H9 (cell line): ENCODE data around the gene IQSEC1. TPM values are rescaled to one million over a fixed set of nuclear protein-coding genes. Genes with fewer than 3 reads are reported as not detected.

Experiments used
- DNase-seq: peaks from one replicate; pipeline ENCODE4 v3.0.0-alpha.2; 2017
- H2AFZ ChIP-seq: one replicate; pipeline ENCODE4 v1.6.1; 2013; ENCODE audit warnings: mild to moderate bottlenecking, low read length, control low read depth, moderate library complexity
- H2AK5ac ChIP-seq: 2 replicates; pipeline ENCODE4 v1.6.1; 2013; ENCODE audit warnings: low read length, control low read depth, mixed read lengths; ENCODE audit not compliant: insufficient read length
- H2BK120ac ChIP-seq: one replicate; pipeline ENCODE4 v1.6.1; 2013; ENCODE audit warnings: low read depth, mild to moderate bottlenecking, low read length, control low read depth, inconsistent platforms; ENCODE audit not compliant: poor library complexity, severe bottlenecking
- H2BK12ac ChIP-seq: 2 replicates; pipeline ENCODE4 v1.6.1; 2013; ENCODE audit warnings: low read length, control low read depth, mixed read lengths, low read depth; ENCODE audit not compliant: insufficient read length
- H2BK15ac ChIP-seq: 2 replicates; pipeline ENCODE4 v1.6.1; 2013; ENCODE audit warnings: low read depth, low read length, control low read depth
- H2BK20ac ChIP-seq: one replicate; pipeline ENCODE4 v1.6.1; 2013; ENCODE audit warnings: low read depth, mild to moderate bottlenecking, low read length, control low read depth, inconsistent platforms; ENCODE audit not compliant: poor library complexity, severe bottlenecking
- H2BK5ac ChIP-seq: 2 replicates; pipeline ENCODE4 v1.6.1; 2013; ENCODE audit warnings: low read length, control low read depth, mixed read lengths; ENCODE audit not compliant: insufficient read length
- H3K14ac ChIP-seq: 2 replicates; pipeline ENCODE4 v1.6.1; 2013; ENCODE audit warnings: low read length, control low read depth; ENCODE audit not compliant: insufficient read depth
- H3K18ac ChIP-seq: 2 replicates; pipeline ENCODE4 v1.6.1; 2013; ENCODE audit warnings: low read depth, mild to moderate bottlenecking, mixed read lengths, low read length, control low read depth; ENCODE audit not compliant: insufficient read length
- H3K23ac ChIP-seq: 2 replicates; pipeline ENCODE4 v1.6.1; 2013; ENCODE audit warnings: low read length, control low read depth, mixed read lengths, low read depth; ENCODE audit not compliant: insufficient read length
- H3K23me2 ChIP-seq: 2 replicates; pipeline ENCODE4 v1.6.1; 2013; ENCODE audit warnings: low read depth, mild to moderate bottlenecking, mixed read lengths, low read length, control low read depth; ENCODE audit not compliant: insufficient read length, poor library complexity, severe bottlenecking
- H3K27ac ChIP-seq: 2 replicates; pipeline ENCODE4 v1.5.1; 2013; ENCODE audit warnings: low read length, control low read depth, mixed read lengths, low read depth; ENCODE audit not compliant: insufficient read length
- H3K27me3 ChIP-seq: 2 replicates; pipeline ENCODE4 v1.6.1; 2013; ENCODE audit warnings: low read length, control low read depth, inconsistent platforms; ENCODE audit not compliant: insufficient read depth
- H3K4ac ChIP-seq: 2 replicates; pipeline ENCODE4 v1.6.1; 2013; ENCODE audit warnings: low read depth, mild to moderate bottlenecking, control low read depth, inconsistent platforms, low read length, moderate library complexity
- H3K4me1 ChIP-seq: 2 replicates; pipeline ENCODE4 v1.6.1; 2013; ENCODE audit warnings: low read length, control low read depth, inconsistent platforms; ENCODE audit not compliant: insufficient read depth
- H3K4me2 ChIP-seq: 2 replicates; pipeline ENCODE4 v1.6.1; 2013; ENCODE audit warnings: low read length, control low read depth, mixed read lengths; ENCODE audit not compliant: insufficient read length, insufficient read depth
- H3K56ac ChIP-seq: 2 replicates; pipeline ENCODE4 v1.6.1; 2013; ENCODE audit warnings: low read depth, mild to moderate bottlenecking, mixed read lengths, low read length, control low read depth; ENCODE audit not compliant: insufficient read length
- H3K79me1 ChIP-seq: 2 replicates; pipeline ENCODE4 v1.6.1; 2013; ENCODE audit warnings: low read depth, mild to moderate bottlenecking, moderate library complexity, low read length, control low read depth, inconsistent platforms; ENCODE audit not compliant: insufficient read depth, poor library complexity, severe bottlenecking
- H3K79me2 ChIP-seq: 2 replicates; pipeline ENCODE4 v1.6.1; 2013; ENCODE audit warnings: low read length, control low read depth, inconsistent platforms; ENCODE audit not compliant: insufficient read depth
- H3K9ac ChIP-seq: 2 replicates; pipeline ENCODE4 v1.6.1; 2013; ENCODE audit warnings: low read length, control low read depth, mixed read lengths; ENCODE audit not compliant: insufficient read length; ENCODE audit errors: extremely low read depth
- H3K9me3 ChIP-seq: one replicate; pipeline ENCODE4 v1.6.1; 2013; ENCODE audit warnings: low read depth, low read length, inconsistent platforms; ENCODE audit not compliant: control insufficient read depth
- H3T11ph ChIP-seq: one replicate; pipeline ENCODE4 v1.6.1; 2013; ENCODE audit warnings: mild to moderate bottlenecking, low read length, control low read depth, inconsistent platforms
- H4K20me1 ChIP-seq: one replicate; pipeline ENCODE4 v1.6.1; 2013; ENCODE audit not compliant: control insufficient read depth, insufficient read length, insufficient read depth
- H4K5ac ChIP-seq: 2 replicates; pipeline ENCODE4 v1.6.1; 2013; ENCODE audit warnings: low read depth, mild to moderate bottlenecking, mixed read lengths, low read length, control low read depth; ENCODE audit not compliant: insufficient read length
- H4K8ac ChIP-seq: replicated peaks from 2 replicates; pipeline ENCODE4 v1.6.1; 2013; ENCODE audit warnings: low read length, control low read depth, mixed read lengths, low read depth; ENCODE audit not compliant: insufficient read length
- H4K91ac ChIP-seq: 2 replicates; pipeline ENCODE4 v1.6.1; 2013; ENCODE audit warnings: low read depth, mild to moderate bottlenecking, moderate library complexity, mixed read lengths, low read length, control low read depth; ENCODE audit not compliant: insufficient read length
- H3K27ac Mint-ChIP-seq, 3 experiments: 2 replicates in 2 of 3; 3 replicates in 1 of 3; pipeline ENCODE4 v1.8.0; 2020 to 2021; ENCODE audit warnings: mixed read lengths in 3 of 3, mild to moderate bottlenecking in 1 of 3, moderate library complexity in 1 of 3
- H3K27me3 Mint-ChIP-seq: 2 replicates; pipeline ENCODE4 v1.8.0; 2021; ENCODE audit warnings: low read depth, mild to moderate bottlenecking, moderate library complexity, mixed read lengths
- H3K36me3 Mint-ChIP-seq, 3 experiments: 2 replicates in 2 of 3; 3 replicates in 1 of 3; pipeline ENCODE4 v1.8.0; 2020 to 2021; ENCODE audit warnings: low read depth in 3 of 3, mixed read lengths in 3 of 3; ENCODE audit not compliant: insufficient read depth in 1 of 3
- H3K4me1 Mint-ChIP-seq, 2 experiments: 2 replicates each; pipeline ENCODE4 v1.8.0; 2020; ENCODE audit warnings: mixed read lengths in 2 of 2
- H3K4me3 Mint-ChIP-seq, 2 experiments: 2 replicates in 1 of 2; 3 replicates in 1 of 2; pipeline ENCODE4 v1.8.0; 2020 to 2021; ENCODE audit warnings: mild to moderate bottlenecking in 2 of 2, mixed read lengths in 2 of 2, moderate library complexity in 1 of 2
- H3K9me3 Mint-ChIP-seq, 2 experiments: 2 replicates in 1 of 2; 3 replicates in 1 of 2; pipeline ENCODE4 v1.8.0; 2020; ENCODE audit warnings: mild to moderate bottlenecking in 2 of 2, mixed read lengths in 2 of 2, moderate library complexity in 1 of 2
- CTCF ChIP-seq: fragments of 200-600 bp; sonication (generic); conservative IDR thresholded peaks from 3 replicates; pipeline ENCODE4 v1.8.0; 2021; ENCODE audit warnings: antibody characterized with exemption, mild to moderate bottlenecking
- WGBS: extraction: QIAGEN DNeasy Blood & Tissue Kit; methylation state at CpG from one replicate; pipeline ENCODE4 v1.1.7; 2013; ENCODE audit warnings: missing lambda C conversion rate, low lambda C conversion rate, mixed read lengths; ENCODE audit not compliant: insufficient read length; ENCODE audit errors: extremely low coverage; 5-methylcytosine and 5-hydroxymethylcytosine counted together
- total RNA-seq: library from RNA; stranded (reverse); gene quantifications from 2 replicates; pipeline ENCODE4 v1.2.1, GENCODE V29; 2021

Gene IQSEC1
- total RNA-seq, 1 experiment from 2014 or later = 19.1 TPM

GRCh38 chr3:13015286-13016082 is 57.7 kb downstream of the IQSEC1 start:
- H3K9ac ChIP-seq = no peak overlapping the region
- H3K18ac ChIP-seq = no peak overlapping the region
- no peak overlapping the region for H2BK120ac ChIP-seq
- no CpG with 5 or more reads among the region's 18 CpGs for WGBS
- no peak overlapping the region for H2BK20ac ChIP-seq
- no peak overlapping the region for H4K8ac ChIP-seq
- H3K4me1 Mint-ChIP-seq = peaks cover 39 to 56% of the 10 kb centered on the region in 2 experiments
- no peak overlapping the region for H2AK5ac ChIP-seq
- no peak overlapping the region for H4K91ac ChIP-seq
- H3K9me3 ChIP-seq = no peaks in the 10 kb centered on the region
- H2AFZ ChIP-seq = no peak overlapping the region
- H4K5ac ChIP-seq = no peak overlapping the region
- H3K4me2 ChIP-seq = no peak overlapping the region
- H3K27me3 ChIP-seq = no peaks in the 10 kb centered on the region
- no peak overlapping the region for H3K4me3 Mint-ChIP-seq
- H4K20me1 ChIP-seq = peaks cover 3% of the 10 kb centered on the region
- H3T11ph ChIP-seq = no peak overlapping the region
- H3K79me1 ChIP-seq = no peaks in the 10 kb centered on the region
- H3K79me2 ChIP-seq = no peaks in the 10 kb centered on the region
- no peak overlapping the region for H2BK5ac ChIP-seq
- no peaks in the 10 kb centered on the region for H3K36me3 Mint-ChIP-seq
- no peak for TF ChIP-seq CTCF
- no peak overlapping the region for H3K27ac Mint-ChIP-seq
- H2BK15ac ChIP-seq = no peak overlapping the region
- no peak overlapping the region for H3K27ac ChIP-seq
- no peaks in the 10 kb centered on the region; the same call in none of the 2 replicates for H3K27me3 Mint-ChIP-seq
- H3K23ac ChIP-seq = no peak overlapping the region
- no peak overlapping the region for H3K4ac ChIP-seq
- H3K56ac ChIP-seq = no peak overlapping the region
- H3K14ac ChIP-seq = no peak overlapping the region; the same call in 1 of the 2 replicates
- H3K4me1 ChIP-seq = peaks cover 6% of the 10 kb centered on the region; the same call in 1 of the 2 replicates
- no peaks in the 10 kb centered on the region for H3K9me3 Mint-ChIP-seq
- no peak for DNase-seq
- no peak overlapping the region for H2BK12ac ChIP-seq
- no peaks in the 10 kb centered on the region for H3K23me2 ChIP-seq
